ENCODE data around the gene RALGPS1.
A peak's percentile ranks its signal among the peaks of the same experiment; 100 is the strongest.

Gene RALGPS1

GRCh38 chr9:126915281-126915816 is 767 bp downstream of the RALGPS1 start:
- POLR2A ChIA-PET = interaction anchor here (1.8 kb wide), 1 partner anchor 8 kb away, joined by 5 read pairs; no protein-coding TSS in a partner anchor
- CTCF ChIA-PET = no interaction called here
- DNase-seq (ENCODE audit: extremely low spot score) = no peak
- TF ChIP-seq PKNOX1 (IDR thresholded peaks at IDR 0.05) = no peak
- TF ChIP-seq SUZ12 (IDR thresholded peaks at IDR 0.05) = no peak
- no peak for TF ChIP-seq FOXM1 (IDR thresholded peaks at IDR 0.05; ENCODE audit: borderline replicate concordance)
- TF ChIP-seq FOXK2 (IDR thresholded peaks at IDR 0.05) = no peak
- no peak for TF ChIP-seq BHLHE40 (IDR thresholded peaks at IDR 0.05; ENCODE audit: borderline replicate concordance)
- TF ChIP-seq TARDBP (IDR thresholded peaks at IDR 0.05) = no peak
- TF ChIP-seq NFRKB (IDR thresholded peaks at IDR 0.05) = no peak
- no peak for TF ChIP-seq ZNF384 (IDR thresholded peaks at IDR 0.05)
- TF ChIP-seq SP1 (IDR thresholded peaks at IDR 0.05) = no peak

DNA sequence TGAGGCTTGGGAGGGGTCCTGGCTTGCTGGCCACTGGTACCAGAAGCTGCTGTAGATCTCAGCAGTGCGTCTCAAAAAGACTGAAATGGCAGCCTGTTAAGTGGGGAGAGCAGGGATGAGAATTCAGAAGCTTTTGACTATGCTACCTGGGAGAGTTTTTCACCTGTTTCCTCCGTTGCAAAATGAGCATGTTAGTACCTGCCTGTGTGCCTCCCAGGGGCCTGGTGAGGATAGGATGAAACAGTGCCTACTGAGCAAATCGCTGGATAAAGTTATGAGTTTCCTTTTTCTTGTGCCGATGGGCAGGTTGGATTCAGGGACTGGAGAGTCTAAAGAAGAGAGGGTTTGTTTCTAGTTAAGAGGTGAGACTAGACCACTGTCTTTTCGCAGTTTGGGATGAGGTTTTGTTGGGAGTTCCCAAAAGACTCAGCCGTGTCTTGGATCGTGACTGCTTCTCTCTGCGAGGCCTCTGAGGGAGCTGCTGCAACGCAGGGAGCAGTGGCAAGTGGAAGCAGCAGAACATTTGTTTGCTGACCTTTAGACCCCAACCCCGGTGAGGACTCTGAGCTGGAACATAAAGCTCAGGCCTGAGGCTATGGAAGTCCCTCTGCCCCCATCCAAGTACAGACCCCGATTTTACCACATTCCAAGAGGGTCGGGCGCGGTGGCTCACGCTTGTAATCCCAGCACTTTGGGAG is 1.4 kb downstream of the RALGPS1 start:
- no peak for DNase-seq (ENCODE audit: extremely low spot score)
- ChIA-PET POLR2A (no interaction called here), CTCF (no interaction called here)
- TF ChIP-seq PKNOX1 (IDR thresholded peaks at IDR 0.05) (no peak), SUZ12 (IDR thresholded peaks at IDR 0.05) (no peak), FOXM1 (IDR thresholded peaks at IDR 0.05; ENCODE audit: borderline replicate concordance) (no peak), ZNF384 (IDR thresholded peaks at IDR 0.05) (no peak), ELF4 (IDR thresholded peaks at IDR 0.05) (no peak), ARNT (IDR thresholded peaks at IDR 0.05) (no peak), HDGF (IDR thresholded peaks at IDR 0.05; ENCODE audit: borderline replicate concordance) (no peak), NFRKB (IDR thresholded peaks at IDR 0.05) (no peak), SP1 (IDR thresholded peaks at IDR 0.05) (no peak), FOXK2 (IDR thresholded peaks at IDR 0.05) (no peak), LEF1 (IDR thresholded peaks at IDR 0.05; ENCODE audit: borderline replicate concordance) (no peak), CTBP1 (IDR thresholded peaks at IDR 0.05; ENCODE audit: borderline replicate concordance) (no peak), L3MBTL2 (conservative IDR thresholded peaks at IDR 0.05) (no peak), FOXA1 (IDR thresholded peaks at IDR 0.05) (no peak), TARDBP (IDR thresholded peaks at IDR 0.05) (no peak), BHLHE40 (IDR thresholded peaks at IDR 0.05; ENCODE audit: borderline replicate concordance) (no peak)

DNA sequence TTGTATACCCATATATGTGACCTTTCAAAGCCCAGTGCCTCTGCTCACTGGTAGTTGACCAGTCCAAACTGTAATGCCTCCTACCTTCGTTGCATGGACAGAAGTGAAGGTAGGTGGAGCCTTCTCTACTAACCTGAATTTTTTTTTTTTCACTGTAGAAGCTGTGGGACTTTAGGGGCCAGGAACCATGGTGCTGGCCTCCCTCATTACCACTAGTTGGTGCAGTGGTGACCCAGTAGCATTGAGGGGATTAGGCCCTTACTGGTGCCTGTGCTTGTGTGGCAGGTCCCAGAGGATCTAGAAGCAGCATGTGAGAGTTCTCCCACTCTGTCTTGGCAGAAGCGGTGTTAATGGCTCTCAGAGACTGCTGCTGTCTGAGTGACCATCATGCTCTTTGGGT is 2.3 kb downstream of the RALGPS1 start:
- POLR2A ChIA-PET = no interaction called here
- TF ChIP-seq L3MBTL2 (conservative IDR thresholded peaks at IDR 0.05) = no peak
- no peak for TF ChIP-seq TARDBP (IDR thresholded peaks at IDR 0.05)
- TF ChIP-seq FOXA1 (IDR thresholded peaks at IDR 0.05) = no peak
- TF ChIP-seq LEF1 (IDR thresholded peaks at IDR 0.05; ENCODE audit: borderline replicate concordance) = no peak
- no peak for TF ChIP-seq ARNT (IDR thresholded peaks at IDR 0.05)
- TF ChIP-seq FOXM1 (IDR thresholded peaks at IDR 0.05; ENCODE audit: borderline replicate concordance) = no peak
- TF ChIP-seq SUZ12 (IDR thresholded peaks at IDR 0.05) = no peak
- TF ChIP-seq SP1 (IDR thresholded peaks at IDR 0.05) = no peak
- TF ChIP-seq CTBP1 (IDR thresholded peaks at IDR 0.05; ENCODE audit: borderline replicate concordance) = no peak
- TF ChIP-seq ZNF384 (IDR thresholded peaks at IDR 0.05) = no peak
- peak; percentile 33 for DNase-seq (ENCODE audit: extremely low spot score)
- CTCF ChIA-PET = interaction anchor here (0.6 to 1.0 kb wide), 3 partner anchors 10 to 252 kb away, joined by 3 to 4 read pairs (median 4); no protein-coding TSS in a partner anchor

GRCh38 chr9:126919193-126919592 is 4.6 kb downstream of the RALGPS1 start:
- no peak for TF ChIP-seq L3MBTL2 (conservative IDR thresholded peaks at IDR 0.05)
- TF ChIP-seq ARNT (IDR thresholded peaks at IDR 0.05) = no peak
- no peak for TF ChIP-seq HDGF (IDR thresholded peaks at IDR 0.05; ENCODE audit: borderline replicate concordance)
- TF ChIP-seq ZNF384 (IDR thresholded peaks at IDR 0.05) = no peak
- no peak for TF ChIP-seq SP1 (IDR thresholded peaks at IDR 0.05)
- no peak for TF ChIP-seq TARDBP (IDR thresholded peaks at IDR 0.05)
- CTCF ChIA-PET = no interaction called here
- no peak for DNase-seq (ENCODE audit: extremely low spot score)
- POLR2A ChIA-PET = no interaction called here

DNA sequence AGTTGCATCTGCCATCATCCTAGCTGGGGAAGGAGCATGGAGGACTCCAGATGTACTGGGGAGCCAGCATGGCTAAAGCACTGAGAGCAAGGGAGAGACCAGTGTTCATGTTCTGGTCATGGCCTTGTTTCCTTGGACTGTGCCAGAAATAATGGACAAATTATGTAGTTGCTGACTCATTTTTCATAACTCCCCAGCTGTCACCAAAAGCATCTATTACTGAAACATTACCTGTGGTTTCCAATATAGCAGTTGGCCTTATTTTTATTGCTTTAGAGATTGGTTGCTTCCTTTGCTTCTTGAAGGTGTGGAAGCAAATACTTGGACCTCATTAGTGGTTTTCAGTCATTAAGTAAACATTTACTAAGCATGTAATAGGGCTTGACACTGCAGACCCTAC is 11.3 kb downstream of the RALGPS1 start:
- ChIA-PET POLR2A (no interaction called here), CTCF (interaction anchor here (0.6 to 2.3 kb wide), 3 partner anchors 13 to 61 kb away, joined by 3 to 8 read pairs (median 7); no protein-coding TSS in a partner anchor)
- no peak for DNase-seq (ENCODE audit: extremely low spot score)
- TF ChIP-seq ZNF384 (IDR thresholded peaks at IDR 0.05) (no peak), PKNOX1 (IDR thresholded peaks at IDR 0.05) (no peak), CTBP1 (IDR thresholded peaks at IDR 0.05; ENCODE audit: borderline replicate concordance) (no peak), BHLHE40 (IDR thresholded peaks at IDR 0.05; ENCODE audit: borderline replicate concordance) (no peak), LEF1 (IDR thresholded peaks at IDR 0.05; ENCODE audit: borderline replicate concordance) (no peak), ELF4 (IDR thresholded peaks at IDR 0.05) (no peak), SUZ12 (IDR thresholded peaks at IDR 0.05) (no peak), NFRKB (IDR thresholded peaks at IDR 0.05) (no peak), FOXK2 (IDR thresholded peaks at IDR 0.05) (no peak), HDGF (IDR thresholded peaks at IDR 0.05; ENCODE audit: borderline replicate concordance) (no peak), ARNT (IDR thresholded peaks at IDR 0.05) (no peak), FOXA1 (IDR thresholded peaks at IDR 0.05) (no peak), FOXM1 (IDR thresholded peaks at IDR 0.05; ENCODE audit: borderline replicate concordance) (no peak)

DNA sequence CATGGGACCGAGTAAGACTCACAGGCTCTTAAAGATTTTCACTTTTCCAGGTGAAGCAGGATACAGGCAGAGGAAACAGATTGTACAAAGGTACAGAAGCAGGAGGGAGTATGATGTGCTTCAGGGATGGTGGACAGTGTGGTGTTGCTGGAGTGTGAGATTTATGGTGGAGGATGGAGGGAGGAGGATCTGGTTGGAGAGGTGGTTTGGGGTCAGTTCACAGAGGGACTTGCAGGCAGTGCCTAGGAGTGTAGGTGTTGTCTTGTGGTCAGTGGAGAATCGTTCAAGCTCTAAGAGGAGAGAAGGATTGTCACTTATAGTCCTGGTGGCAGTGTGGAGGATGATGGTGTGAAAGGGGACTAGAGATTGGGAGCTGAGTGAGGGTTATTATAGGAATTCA is 11.8 kb downstream of the RALGPS1 start:
- no peak for TF ChIP-seq SP1 (IDR thresholded peaks at IDR 0.05)
- TF ChIP-seq L3MBTL2 (conservative IDR thresholded peaks at IDR 0.05) = no peak
- TF ChIP-seq LEF1 (IDR thresholded peaks at IDR 0.05; ENCODE audit: borderline replicate concordance) = no peak
- TF ChIP-seq FOXM1 (IDR thresholded peaks at IDR 0.05; ENCODE audit: borderline replicate concordance) = no peak
- TF ChIP-seq SUZ12 (IDR thresholded peaks at IDR 0.05) = no peak
- TF ChIP-seq HDGF (IDR thresholded peaks at IDR 0.05; ENCODE audit: borderline replicate concordance) = no peak
- TF ChIP-seq NFRKB (IDR thresholded peaks at IDR 0.05) = no peak
- no peak for TF ChIP-seq FOXK2 (IDR thresholded peaks at IDR 0.05)
- no peak for TF ChIP-seq ARNT (IDR thresholded peaks at IDR 0.05)
- no peak for TF ChIP-seq FOXA1 (IDR thresholded peaks at IDR 0.05)
- POLR2A ChIA-PET = no interaction called here
- no peak for DNase-seq (ENCODE audit: extremely low spot score)
- CTCF ChIA-PET = interaction anchor here (0.6 to 2.3 kb wide), 3 partner anchors 9 to 62 kb away, joined by 3 to 8 read pairs (median 4); no protein-coding TSS in a partner anchor

Measured in HEK293T (cell line).